HFFc6 (cell line): Measurements from ENCODE around the gene SPINK8. TPM values are rescaled to one million over a fixed set of nuclear protein-coding genes. Genes with fewer than 3 reads are reported as not detected.

Source experiments
- DNase-seq: peaks from one replicate; pipeline ENCODE4 v3.0.0-alpha.2; 2018
- H3K27ac Mint-ChIP-seq: 2 replicates; pipeline ENCODE4 v1.8.0; 2020; ENCODE audit warnings: mild to moderate bottlenecking, mixed read lengths
- H3K27me3 Mint-ChIP-seq: 2 replicates; pipeline ENCODE4 v1.8.0; 2021; ENCODE audit warnings: mild to moderate bottlenecking, moderate library complexity, mixed read lengths; ENCODE audit not compliant: insufficient read depth
- H3K36me3 Mint-ChIP-seq: 2 replicates; pipeline ENCODE4 v1.8.0; 2021; ENCODE audit warnings: low read depth, mixed read lengths
- H3K4me1 Mint-ChIP-seq: 2 replicates; pipeline ENCODE4 v1.8.0; 2020; ENCODE audit warnings: low read depth, mixed read lengths
- H3K4me3 Mint-ChIP-seq: 2 replicates; pipeline ENCODE4 v1.8.0; 2020; ENCODE audit warnings: mild to moderate bottlenecking, moderate library complexity, mixed read lengths
- H3K9me3 Mint-ChIP-seq: 2 replicates; pipeline ENCODE4 v1.8.0; 2020; ENCODE audit warnings: mild to moderate bottlenecking, mixed read lengths
- CTCF ChIP-seq: fragments of 200-600 bp; sonication (generic); IDR thresholded peaks from 2 replicates; pipeline ENCODE4 v1.5.0; 2021; ENCODE audit warnings: antibody characterized with exemption, mild to moderate bottlenecking
- microRNA-seq: library from miRNA; unstranded; fragments of <30 nt; microRNA quantifications from one replicate; pipeline ENCODE4, GENCODE V29; 2019
- total RNA-seq, 6 experiments: library from RNA; stranded (reverse); fragmentation: NEBNext Ultra II Directional; extraction: Animal tissue kit (Norgen Biotek cat#: 25700); gene quantifications; 2 replicates in 1 of 6; 3 replicates in 5 of 6; pipeline ENCODE4 v1.2.3, GENCODE V29; 2021

Gene SPINK8
- total RNA-seq, 6 experiments from 2014 or later: not detected

- Mint-ChIP-seq H3K27me3 (no peaks in the 10 kb centered on the region), H3K4me1 (no peaks in the 10 kb centered on the region), H3K9me3 (0 out of 2 replicates have a peak, but pooled peaks cover 3% of the 10 kb centered on the region), H3K27ac (no peak overlapping the region), H3K36me3 (peaks cover 12% of the 10 kb centered on the region), H3K4me3 (no peak overlapping the region)
- TF ChIP-seq CTCF: no peak
- DNase-seq: no peak
Observed at GRCh38 chr3:48258530-48258929, 74.9 kb downstream of the SPINK8 start.

Small RNA genes within 50 kb of the gene (microRNA-seq; reads per million reads assigned to microRNA genes)
- gene MIR2115: not detected

Other genes starting within 250 kb of the SPINK8 start
- 10 to 100 TPM in 3 of 6 experiments, 1 to 10 TPM in 3; 5.4 to 12.4 (median 10.0) TPM for gene CDC25A, start 145.2 kb downstream of the SPINK8 start, total RNA-seq
- gene CAMP, start 110.2 kb downstream of the SPINK8 start, total RNA-seq: not detected
- 1 to 10 TPM; 2.4 to 3.5 (median 2.9) TPM for gene ZNF589, start 92.6 kb downstream of the SPINK8 start, total RNA-seq
- 10 to 100 TPM; 18.7 to 25.9 (median 21.4) TPM for gene NME6, start 32.3 kb downstream of the SPINK8 start, total RNA-seq
- not detected for gene FBXW12, start 38.6 kb upstream of the SPINK8 start, total RNA-seq
- gene PLXNB1, start 96.4 kb upstream of the SPINK8 start, total RNA-seq: 10 to 100 TPM; 11.1 to 15.5 (median 12.8) TPM
- 10 to 100 TPM; 10.1 to 15.3 (median 12.5) TPM for gene CCDC51, start 106.5 kb upstream of the SPINK8 start, total RNA-seq
- gene TMA7, start 106.6 kb upstream of the SPINK8 start, total RNA-seq: 100 to 1,000 TPM; 213 to 341 (median 280) TPM
- 10 to 100 TPM in 1 of 6 experiments, 1 to 10 TPM in 5; 7.0 to 10.5 (median 8.2) TPM for gene ATRIP, start 113.1 kb upstream of the SPINK8 start, total RNA-seq
- 100 to 1,000 TPM; 266 to 286 (median 277) TPM for gene SHISA5, start 170.5 kb upstream of the SPINK8 start, total RNA-seq
- 10 to 100 TPM in 1 of 6 experiments, 1 to 10 TPM in 5; 7.5 to 10.5 (median 8.9) TPM for gene PFKFB4, start 223.1 kb upstream of the SPINK8 start, total RNA-seq
- gene UCN2, start 230.1 kb upstream of the SPINK8 start, total RNA-seq: 1 to 10 TPM; 4.3 to 6.4 (median 5.0) TPM